Natural killer cell (primary cell): Measurements from ENCODE around the gene STPG1. TPM values are rescaled to one million over a fixed set of nuclear protein-coding genes. Genes with fewer than 3 reads are reported as not detected.

Experiments used
- ATAC-seq, 3 donors: fragments of 150-1000 bp in 2 of 3; fragments of 200-7000 bp in 1 of 3; cut with Tn5 transposase; 1 replicate in 1 of 3; 2 replicates in 2 of 3; pipeline ENCODE4 v1.10.0; 2021; ENCODE audit warnings: mild to moderate bottlenecking in 2 of 3, moderate library complexity in 2 of 3
- DNase-seq, 2 donors: peaks; one replicate each; pipeline versions ENCODE4 v3.0.0 to v3.0.0-alpha.2; 2013 to 2021; ENCODE audit warnings: mixed read lengths in 1 of 2
- H3K27ac ChIP-seq: one replicate; pipeline ENCODE4 v1.5.1; 2013; ENCODE audit warnings: mild to moderate bottlenecking, low read length
- H3K27me3 ChIP-seq: one replicate; pipeline ENCODE4 v1.6.1; 2013; ENCODE audit warnings: low read length; ENCODE audit not compliant: control insufficient read depth, insufficient read depth
- H3K36me3 ChIP-seq: one replicate; pipeline ENCODE4 v1.6.1; 2013; ENCODE audit warnings: low read length; ENCODE audit not compliant: control insufficient read depth, insufficient read depth
- H3K4me1 ChIP-seq: one replicate; pipeline ENCODE4 v1.6.1; 2013; ENCODE audit warnings: low read length; ENCODE audit not compliant: control insufficient read depth, insufficient read depth
- H3K4me3 ChIP-seq: one replicate; pipeline ENCODE4 v1.5.1; 2013; ENCODE audit warnings: low read length
- H3K9me3 ChIP-seq: one replicate; pipeline ENCODE4 v1.6.1; 2013; ENCODE audit warnings: low read length; ENCODE audit not compliant: control insufficient read depth, insufficient read depth
- H3K27ac Mint-ChIP-seq, 2 donors: one replicate each; pipeline ENCODE4 v1.8.0; 2022; ENCODE audit warnings: mild to moderate bottlenecking in 2 of 2, mixed read lengths in 2 of 2, moderate library complexity in 1 of 2
- H3K27me3 Mint-ChIP-seq, 2 donors: one replicate each; pipeline ENCODE4 v1.8.0; 2022; ENCODE audit warnings: low read depth in 2 of 2, mixed read lengths in 2 of 2
- H3K36me3 Mint-ChIP-seq: one replicate; pipeline ENCODE4 v1.8.0; 2022; ENCODE audit warnings: mixed read lengths
- H3K4me1 Mint-ChIP-seq, 2 donors: one replicate each; pipeline ENCODE4 v1.8.0; 2022; ENCODE audit warnings: mixed read lengths in 2 of 2
- H3K4me3 Mint-ChIP-seq: one replicate; pipeline ENCODE4 v1.8.0; 2022; ENCODE audit warnings: mild to moderate bottlenecking, moderate library complexity, mixed read lengths
- H3K9me3 Mint-ChIP-seq, 2 donors: one replicate each; pipeline ENCODE4 v1.8.0; 2022; ENCODE audit warnings: mixed read lengths in 2 of 2
- CTCF ChIP-seq: fragments of 200-600 bp; IDR thresholded peaks from one replicate; pipeline ENCODE4 v1.8.0; 2022; ENCODE audit warnings: antibody characterized with exemption
- WGBS: methylation state at CpG from one replicate; pipeline ENCODE4 v1.1.7; 2013; ENCODE audit warnings: missing lambda C conversion rate; ENCODE audit not compliant: insufficient coverage; 5-methylcytosine and 5-hydroxymethylcytosine counted together
- intact Hi-C: fragments of 100-400 bp; cut with micrococcal nuclease; formaldehyde crosslinking; loops from one replicate; pipeline ENCODE4 v1.14.2; 2022
- total RNA-seq, 4 donors: library from RNA; stranded (reverse); fragments of 120-200 nt in 1 of 4; gene quantifications; one replicate each; pipeline versions ENCODE4 v1.2.3 to v1.2.4, GENCODE V29; 2013 to 2022

Gene STPG1
- total RNA-seq, 3 donors from 2014 or later (not counting 1 experiment from before 2014, with no cell fraction given) = 0.87 to 1.7 (median 1.1) TPM

- ATAC-seq (no peak), DNase-seq (no peak)
- Histone ChIP-seq H3K9me3 (no peaks in the 10 kb centered on the region), H3K36me3 (no peaks in the 10 kb centered on the region), H3K4me1 (peaks cover 4% of the 10 kb centered on the region), H3K27ac (no peak overlapping the region), H3K27me3 (no peaks in the 10 kb centered on the region), H3K4me3 (no peak overlapping the region)
- no peak for TF ChIP-seq CTCF
- Mint-ChIP-seq H3K27me3 (peaks cover 0 to 2% of the 10 kb centered on the region in 2 donors), H3K4me1 (no peaks in the 10 kb centered on the region), H3K27ac (no peak overlapping the region), H3K4me3 (no peak overlapping the region), H3K9me3 (no peaks in the 10 kb centered on the region), H3K36me3 (no peaks in the 10 kb centered on the region)
- WGBS = 92% methylated on average over 4 of the region's 4 CpGs
- intact Hi-C loops = no loop called here
These were observed 43.8 kb downstream of the STPG1 start for GRCh38 chr1:24369801-24370200.

GRCh38 chr1:24369199-24369598 is 44.4 kb downstream of the STPG1 start:
- no peaks in the 10 kb centered on the region for H3K9me3 Mint-ChIP-seq
- H3K27me3 Mint-ChIP-seq = no peaks in the 10 kb centered on the region
- H3K4me1 Mint-ChIP-seq = no peaks in the 10 kb centered on the region
- Histone ChIP-seq H3K36me3 (no peaks in the 10 kb centered on the region), H3K4me1 (peaks cover 4% of the 10 kb centered on the region), H3K27ac (no peak overlapping the region), H3K27me3 (no peaks in the 10 kb centered on the region), H3K9me3 (no peaks in the 10 kb centered on the region), H3K4me3 (no peak overlapping the region)
- no peak for ATAC-seq
- intact Hi-C loops = no loop called here
- no peak overlapping the region for H3K27ac Mint-ChIP-seq
- no peak overlapping the region for H3K4me3 Mint-ChIP-seq
- no peak for DNase-seq
- 96% methylated on average over 2 of the region's 4 CpGs for WGBS
- H3K36me3 Mint-ChIP-seq = no peaks in the 10 kb centered on the region
- no peak for TF ChIP-seq CTCF

GRCh38 chr1:24366707-24367106 is 46.9 kb downstream of the STPG1 start:
- no peaks in the 10 kb centered on the region for H3K9me3 ChIP-seq
- no peaks in the 10 kb centered on the region for H3K4me1 ChIP-seq
- 95% methylated on average over 9 of the region's 9 CpGs for WGBS
- H3K27me3 ChIP-seq = no peaks in the 10 kb centered on the region
- Mint-ChIP-seq H3K4me1 (no peaks in the 10 kb centered on the region), H3K27ac (no peak overlapping the region), H3K4me3 (no peak overlapping the region), H3K27me3 (no peaks in the 10 kb centered on the region), H3K9me3 (no peaks in the 10 kb centered on the region), H3K36me3 (no peaks in the 10 kb centered on the region)
- intact Hi-C loops = no loop called here
- no peak overlapping the region for H3K4me3 ChIP-seq
- ATAC-seq (no peak), DNase-seq (no peak)
- H3K27ac ChIP-seq = no peak overlapping the region
- no peak for TF ChIP-seq CTCF
- no peaks in the 10 kb centered on the region for H3K36me3 ChIP-seq

- Mint-ChIP-seq H3K36me3 (no peaks in the 10 kb centered on the region), H3K4me3 (no peak overlapping the region), H3K4me1 (no peaks in the 10 kb centered on the region), H3K27ac (no peak overlapping the region), H3K27me3 (no peaks in the 10 kb centered on the region), H3K9me3 (no peaks in the 10 kb centered on the region)
- H3K36me3 ChIP-seq = no peaks in the 10 kb centered on the region
- no peaks in the 10 kb centered on the region for H3K9me3 ChIP-seq
- no peak overlapping the region for H3K4me3 ChIP-seq
- WGBS = 82% methylated on average over 11 of the region's 11 CpGs
- intact Hi-C loops = no loop called here
- H3K4me1 ChIP-seq = no peaks in the 10 kb centered on the region
- DNase-seq = peak in 1 of 2 donors; percentile 9
- peak in 1 of 3 donors; percentile 26 for ATAC-seq
- H3K27ac ChIP-seq = no peak overlapping the region
- no peak for TF ChIP-seq CTCF
- H3K27me3 ChIP-seq = no peaks in the 10 kb centered on the region
These were observed 48.5 kb downstream of the STPG1 start for GRCh38 chr1:24364975-24365678.
